Activated naive CD8-positive, alpha-beta T cell treated with anti-CD3 and anti-CD28 coated beads, Interleukin-2, amount 50 U/mL, for 24 hours (primary cell): ENCODE data around the gene PPP1R9B.
A peak's percentile ranks its signal among the peaks of the same experiment; 100 is the strongest.

Experiments
- ATAC-seq: fragments of 150-1000 bp; cut with Tn5 transposase; one replicate; pipeline ENCODE4 v1.10.0; 2021
- DNase-seq: peaks from one replicate; pipeline ENCODE4 v3.0.0; 2021
- H3K27ac Mint-ChIP-seq: one replicate; pipeline ENCODE4 v1.8.0; 2021; ENCODE audit warnings: mild to moderate bottlenecking, mixed read lengths
- H3K27me3 Mint-ChIP-seq: one replicate; pipeline ENCODE4 v1.8.0; 2021; ENCODE audit warnings: mixed read lengths
- H3K36me3 Mint-ChIP-seq: one replicate; pipeline ENCODE4 v1.8.0; 2021; ENCODE audit warnings: low read depth, mixed read lengths
- H3K4me1 Mint-ChIP-seq: one replicate; pipeline ENCODE4 v1.8.0; 2021; ENCODE audit warnings: mixed read lengths
- H3K4me3 Mint-ChIP-seq: one replicate; pipeline ENCODE4 v1.8.0; 2021; ENCODE audit warnings: mild to moderate bottlenecking, moderate library complexity, mixed read lengths
- H3K9me3 Mint-ChIP-seq: one replicate; pipeline ENCODE4 v1.8.0; 2021; ENCODE audit warnings: mixed read lengths

PPP1R9B gene

GRCh38 chr17:50182783-50183420, 32.4 kb upstream of the PPP1R9B start:
- no peak overlapping the region for H3K27ac Mint-ChIP-seq
- no peak for ATAC-seq
- H3K36me3 Mint-ChIP-seq, result no peaks in the 10 kb centered on the region
- H3K27me3 Mint-ChIP-seq, result peaks cover 2% of the 10 kb centered on the region
- no peak overlapping the region for H3K4me3 Mint-ChIP-seq
- no peaks in the 10 kb centered on the region for H3K9me3 Mint-ChIP-seq
- DNase-seq, result no peak
- peaks cover 22% of the 10 kb centered on the region for H3K4me1 Mint-ChIP-seq

GRCh38 chr17:50181591-50182560, 31.4 kb upstream of the PPP1R9B start:
- no peak overlapping the region for H3K27ac Mint-ChIP-seq

GRCh38 chr17:50181144-50181543, 30.7 kb upstream of the PPP1R9B start:
- Mint-ChIP-seq H3K4me3 (no peak overlapping the region), H3K27me3 (peaks cover 2% of the 10 kb centered on the region), H3K27ac (no peak overlapping the region), H3K4me1 (peaks cover 22% of the 10 kb centered on the region), H3K36me3 (no peaks in the 10 kb centered on the region), H3K9me3 (no peaks in the 10 kb centered on the region)
- ATAC-seq, result no peak
- no peak for DNase-seq

More at GRCh38 chr17:50181591-50182560, 31.4 kb upstream of the PPP1R9B start:
- ATAC-seq, result no peak
- H3K9me3 Mint-ChIP-seq, result no peaks in the 10 kb centered on the region
- no peaks in the 10 kb centered on the region for H3K36me3 Mint-ChIP-seq
- H3K4me3 Mint-ChIP-seq, result no peak overlapping the region
- no peak for DNase-seq
- peaks cover 2% of the 10 kb centered on the region for H3K27me3 Mint-ChIP-seq
- H3K4me1 Mint-ChIP-seq, result peaks cover 22% of the 10 kb centered on the region

- H3K4me3 Mint-ChIP-seq, result no peak overlapping the region
- DNase-seq (no peak), ATAC-seq (no peak)
- H3K36me3 Mint-ChIP-seq, result no peaks in the 10 kb centered on the region
- H3K4me1 Mint-ChIP-seq, result peaks cover 22% of the 10 kb centered on the region
- H3K9me3 Mint-ChIP-seq, result no peaks in the 10 kb centered on the region
- no peak overlapping the region for H3K27ac Mint-ChIP-seq
- H3K27me3 Mint-ChIP-seq, result peaks cover 2% of the 10 kb centered on the region
Observed at GRCh38 chr17:50180620-50181019, 30.1 kb upstream of the PPP1R9B start.

- ATAC-seq (no peak), DNase-seq (no peak)
- Mint-ChIP-seq H3K9me3 (no peaks in the 10 kb centered on the region), H3K4me3 (no peak overlapping the region), H3K36me3 (no peaks in the 10 kb centered on the region), H3K4me1 (peaks cover 22% of the 10 kb centered on the region), H3K27ac (no peak overlapping the region), H3K27me3 (peaks cover 2% of the 10 kb centered on the region)
Observed at GRCh38 chr17:50180111-50180510, 29.6 kb upstream of the PPP1R9B start.

- no peaks in the 10 kb centered on the region for H3K9me3 Mint-ChIP-seq
- H3K27me3 Mint-ChIP-seq, result peaks cover 2% of the 10 kb centered on the region
- no peak overlapping the region for H3K4me3 Mint-ChIP-seq
- H3K27ac Mint-ChIP-seq, result peak overlapping the region; percentile 63
- H3K4me1 Mint-ChIP-seq, result peaks cover 9% of the 10 kb centered on the region
- ATAC-seq, result peak; percentile 86
- H3K36me3 Mint-ChIP-seq, result no peaks in the 10 kb centered on the region
- peak; percentile 61 for DNase-seq
Observed at GRCh38 chr17:50177983-50178834, 27.7 kb upstream of the PPP1R9B start.

- no peak overlapping the region for H3K27ac Mint-ChIP-seq
- H3K4me3 Mint-ChIP-seq, result no peak overlapping the region
- H3K9me3 Mint-ChIP-seq, result no peaks in the 10 kb centered on the region
- H3K36me3 Mint-ChIP-seq, result no peaks in the 10 kb centered on the region
- ATAC-seq (no peak), DNase-seq (no peak)
- H3K4me1 Mint-ChIP-seq, result peaks cover 6% of the 10 kb centered on the region
- peaks cover 2% of the 10 kb centered on the region for H3K27me3 Mint-ChIP-seq
Observed at GRCh38 chr17:50177476-50177875, 27.0 kb upstream of the PPP1R9B start.

- DNase-seq (no peak), ATAC-seq (no peak)
- H3K36me3 Mint-ChIP-seq, result no peaks in the 10 kb centered on the region
- H3K4me1 Mint-ChIP-seq, result peaks cover 6% of the 10 kb centered on the region
- peaks cover 2% of the 10 kb centered on the region for H3K27me3 Mint-ChIP-seq
- H3K9me3 Mint-ChIP-seq, result no peaks in the 10 kb centered on the region
- H3K27ac Mint-ChIP-seq, result no peak overlapping the region
- H3K4me3 Mint-ChIP-seq, result no peak overlapping the region
Observed at GRCh38 chr17:50176559-50177357, 26.3 kb upstream of the PPP1R9B start.

- peaks cover 6% of the 10 kb centered on the region for H3K4me1 Mint-ChIP-seq
- no peak overlapping the region for H3K4me3 Mint-ChIP-seq
- no peak overlapping the region for H3K27ac Mint-ChIP-seq
- H3K27me3 Mint-ChIP-seq, result peaks cover 2% of the 10 kb centered on the region
- H3K9me3 Mint-ChIP-seq, result no peaks in the 10 kb centered on the region
- DNase-seq (no peak), ATAC-seq (no peak)
- H3K36me3 Mint-ChIP-seq, result no peaks in the 10 kb centered on the region
Observed at GRCh38 chr17:50175035-50175807, 24.7 kb upstream of the PPP1R9B start.

GRCh38 chr17:50174444-50174843, 24.0 kb upstream of the PPP1R9B start:
- no peak overlapping the region for H3K4me3 Mint-ChIP-seq
- no peaks in the 10 kb centered on the region for H3K36me3 Mint-ChIP-seq
- peaks cover 6% of the 10 kb centered on the region for H3K4me1 Mint-ChIP-seq
- no peak for DNase-seq
- no peak for ATAC-seq
- peaks cover 2% of the 10 kb centered on the region for H3K27me3 Mint-ChIP-seq
- no peaks in the 10 kb centered on the region for H3K9me3 Mint-ChIP-seq
- H3K27ac Mint-ChIP-seq, result no peak overlapping the region

- DNase-seq (no peak), ATAC-seq (no peak)
- Mint-ChIP-seq H3K27me3 (peaks cover 2% of the 10 kb centered on the region), H3K36me3 (no peaks in the 10 kb centered on the region), H3K9me3 (no peaks in the 10 kb centered on the region), H3K4me3 (no peak overlapping the region), H3K4me1 (peaks cover 14% of the 10 kb centered on the region), H3K27ac (no peak overlapping the region)
Observed at GRCh38 chr17:50173335-50173941, 23.0 kb upstream of the PPP1R9B start.

GRCh38 chr17:50172936-50173334, 22.5 kb upstream of the PPP1R9B start:
- Mint-ChIP-seq H3K27ac (no peak overlapping the region), H3K27me3 (no peaks in the 10 kb centered on the region), H3K4me1 (peaks cover 12% of the 10 kb centered on the region), H3K9me3 (no peaks in the 10 kb centered on the region), H3K4me3 (no peak overlapping the region), H3K36me3 (no peaks in the 10 kb centered on the region)
- ATAC-seq, result no peak
- no peak for DNase-seq

GRCh38 chr17:50172130-50172529, 21.7 kb upstream of the PPP1R9B start:
- Mint-ChIP-seq H3K27me3 (no peaks in the 10 kb centered on the region), H3K4me3 (no peak overlapping the region), H3K4me1 (peaks cover 13% of the 10 kb centered on the region), H3K9me3 (no peaks in the 10 kb centered on the region), H3K27ac (no peak overlapping the region), H3K36me3 (no peaks in the 10 kb centered on the region)
- DNase-seq, result no peak
- no peak for ATAC-seq
